ENCODE measurements around the gene RNF113A.
"Not testable (repeated sequence)": the region's sequence is repeated elsewhere in the genome, so short reads cannot be mapped to it uniquely, and the experiment has no call there.

Gene RNF113A

DNA sequence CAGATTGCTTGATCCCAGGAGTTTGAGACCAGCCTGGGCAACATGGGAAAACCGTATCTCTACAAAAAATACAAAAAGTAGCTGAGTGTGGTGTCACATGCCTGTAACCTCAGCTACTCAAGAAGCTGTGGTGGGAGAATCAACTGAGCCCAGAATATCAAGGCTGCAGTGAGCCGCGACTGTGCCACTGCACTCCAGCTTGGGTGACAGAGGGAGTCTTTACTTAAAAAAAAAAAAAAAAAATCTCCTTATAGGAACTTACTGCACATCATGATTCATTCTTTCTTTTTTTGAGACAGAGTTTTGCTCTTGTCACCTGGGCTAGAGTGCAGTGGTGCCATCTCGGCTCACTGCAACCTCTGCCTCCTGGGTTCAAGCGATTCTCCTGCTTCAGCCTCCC is 43.1 kb downstream of the RNF113A start:
- DNase-seq = no peak

DNA sequence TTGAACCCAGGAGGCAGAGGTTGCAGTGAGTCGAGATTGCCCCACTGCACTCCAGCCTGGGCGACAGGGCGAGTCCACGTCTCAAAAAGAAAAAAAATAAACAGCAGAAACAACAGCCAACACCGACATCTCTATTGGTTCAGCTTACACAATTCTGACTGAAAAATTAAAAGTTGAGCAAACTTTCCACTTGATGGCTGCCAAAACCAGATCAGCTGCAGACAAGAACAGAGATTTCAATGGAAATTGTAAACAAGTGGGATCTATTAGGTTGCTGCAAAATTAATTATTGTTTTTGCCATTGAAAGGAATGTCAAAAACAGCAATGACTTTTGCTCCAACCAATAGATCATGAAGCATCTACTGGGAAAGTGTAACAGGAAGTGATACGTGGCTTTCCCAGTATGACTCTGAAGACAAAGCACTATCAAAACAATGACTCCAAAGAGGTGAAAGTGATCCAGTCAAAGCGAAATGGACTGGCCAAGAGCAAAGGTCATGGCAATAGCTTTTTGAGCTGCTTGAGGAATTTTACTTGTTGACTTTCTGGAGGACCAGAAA is 45.1 kb downstream of the RNF113A start:
- DNase-seq = no peak

GRCh38 chrX:119824221-119824620 is 47.3 kb downstream of the RNF113A start:
- not testable (repeated sequence) for DNase-seq

GRCh38 chrX:119821703-119822102 is 49.8 kb downstream of the RNF113A start:
- DNase-seq = peak; percentile 31
